ENCODE results near the gene TWF2.

Gene TWF2

GRCh38 chr3:52195291-52195597 is 43.7 kb downstream of the TWF2 start:
- Histone ChIP-seq H4K20me1 (ENCODE audit: insufficient read depth) (no peaks in the 10 kb centered on the region), H3K36me3 (ENCODE audit: insufficient read depth) (no peaks in the 10 kb centered on the region), H3K4me2 (no peak overlapping the region), H3K27me3 (ENCODE audit: insufficient read depth, low read depth) (no peaks in the 10 kb centered on the region), H2AFZ (ENCODE audit: low read depth) (no peak overlapping the region), H3K79me2 (ENCODE audit: insufficient read depth, low read depth) (peaks cover 13% of the 10 kb centered on the region; the same call in 1 of the 2 replicates), H3K9ac (no peak overlapping the region), H3K4me1 (ENCODE audit: low read depth, poor library complexity, severe bottlenecking) (peaks cover 12% of the 10 kb centered on the region), H3K4me3 (IDR thresholded peaks at IDR 0.05; ENCODE audit: insufficient read depth, low read depth, low read length) (no peak overlapping the region), H3K27ac (no peak overlapping the region)
- TF ChIP-seq CTCF (conservative IDR thresholded peaks at IDR 0.05; ENCODE audit: low read depth, low read length) = no peak

- Histone ChIP-seq H3K36me3 (ENCODE audit: insufficient read depth) (no peaks in the 10 kb centered on the region), H3K27me3 (ENCODE audit: insufficient read depth, low read depth) (no peaks in the 10 kb centered on the region), H3K79me2 (ENCODE audit: insufficient read depth, low read depth) (peaks cover 13% of the 10 kb centered on the region; the same call in 1 of the 2 replicates), H4K20me1 (ENCODE audit: insufficient read depth) (no peaks in the 10 kb centered on the region), H3K4me1 (ENCODE audit: low read depth, poor library complexity, severe bottlenecking) (peaks cover 11% of the 10 kb centered on the region), H3K4me2 (no peak overlapping the region), H3K4me3 (IDR thresholded peaks at IDR 0.05; ENCODE audit: insufficient read depth, low read depth, low read length) (no peak overlapping the region), H3K9ac (no peak overlapping the region), H3K27ac (no peak overlapping the region), H2AFZ (ENCODE audit: low read depth) (no peak overlapping the region)
- TF ChIP-seq CTCF (conservative IDR thresholded peaks at IDR 0.05; ENCODE audit: low read depth, low read length) = no peak
Observed at GRCh38 chr3:52194485-52195290, 44.3 kb downstream of the TWF2 start.

- Histone ChIP-seq H3K36me3 (ENCODE audit: insufficient read depth) (no peaks in the 10 kb centered on the region), H2AFZ (ENCODE audit: low read depth) (no peak overlapping the region), H4K20me1 (ENCODE audit: insufficient read depth) (no peaks in the 10 kb centered on the region), H3K4me2 (no peak overlapping the region), H3K79me2 (ENCODE audit: insufficient read depth, low read depth) (no peaks in the 10 kb centered on the region), H3K4me1 (ENCODE audit: low read depth, poor library complexity, severe bottlenecking) (peaks cover 11% of the 10 kb centered on the region), H3K27me3 (ENCODE audit: insufficient read depth, low read depth) (no peaks in the 10 kb centered on the region), H3K4me3 (IDR thresholded peaks at IDR 0.05; ENCODE audit: insufficient read depth, low read depth, low read length) (no peak overlapping the region), H3K27ac (no peak overlapping the region), H3K9ac (no peak overlapping the region)
- TF ChIP-seq CTCF (conservative IDR thresholded peaks at IDR 0.05; ENCODE audit: low read depth, low read length) = no peak
Observed at GRCh38 chr3:52193065-52193464, 45.9 kb downstream of the TWF2 start.

- H3K27ac ChIP-seq = no peak overlapping the region
- no peak overlapping the region for H3K4me2 ChIP-seq
- no peaks in the 10 kb centered on the region for H3K79me2 ChIP-seq (ENCODE audit: insufficient read depth, low read depth)
- H3K4me1 ChIP-seq (ENCODE audit: low read depth, poor library complexity, severe bottlenecking) = no peaks in the 10 kb centered on the region
- H3K4me3 ChIP-seq (IDR thresholded peaks at IDR 0.05; ENCODE audit: insufficient read depth, low read depth, low read length) = no peak overlapping the region
- TF ChIP-seq CTCF (conservative IDR thresholded peaks at IDR 0.05; ENCODE audit: low read depth, low read length) = no peak
- no peaks in the 10 kb centered on the region for H4K20me1 ChIP-seq (ENCODE audit: insufficient read depth)
- H3K36me3 ChIP-seq (ENCODE audit: insufficient read depth) = no peaks in the 10 kb centered on the region
- H3K9ac ChIP-seq = no peak overlapping the region
- H3K27me3 ChIP-seq (ENCODE audit: insufficient read depth, low read depth) = no peaks in the 10 kb centered on the region
- no peak overlapping the region for H2AFZ ChIP-seq (ENCODE audit: low read depth)
Observed at GRCh38 chr3:52191663-52192062, 47.3 kb downstream of the TWF2 start.

All from KMS-11 (cell line).